Activated naive CD4-positive, alpha-beta T cell (primary cell): ENCODE results near the gene LRRC1.

Experiments used
- DNase-seq, 4 experiments: peaks; one replicate each; lab custom pipeline; 2025; lab: John Stamatoyannopoulos, UW

The LRRC1 gene

DNA sequence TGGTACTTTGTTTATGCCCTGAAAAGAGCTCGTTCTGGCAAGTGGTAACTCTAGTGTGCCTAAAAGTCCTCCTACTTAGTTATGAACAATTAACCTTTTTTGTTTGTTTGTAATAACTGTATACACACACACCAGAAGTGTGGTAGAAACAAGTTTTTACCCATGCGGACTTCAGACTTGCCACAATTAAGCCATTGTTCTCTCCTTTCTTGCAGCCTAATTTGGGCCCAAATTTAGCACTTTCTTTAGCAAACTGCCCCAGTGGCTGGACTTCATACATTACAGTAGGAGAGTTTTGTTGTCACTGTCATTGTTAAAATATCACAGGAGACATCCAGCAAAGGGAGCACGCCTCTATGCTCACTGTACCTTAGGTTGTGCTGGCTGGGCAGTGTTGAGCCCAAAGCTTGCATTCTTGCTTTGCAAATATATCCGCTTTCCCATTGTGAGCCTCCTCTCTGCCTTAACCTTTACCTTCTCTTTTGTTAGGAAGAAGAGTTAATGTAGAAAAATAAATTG, 53.0 kb downstream of the LRRC1 start:
- no peak for DNase-seq

DNA sequence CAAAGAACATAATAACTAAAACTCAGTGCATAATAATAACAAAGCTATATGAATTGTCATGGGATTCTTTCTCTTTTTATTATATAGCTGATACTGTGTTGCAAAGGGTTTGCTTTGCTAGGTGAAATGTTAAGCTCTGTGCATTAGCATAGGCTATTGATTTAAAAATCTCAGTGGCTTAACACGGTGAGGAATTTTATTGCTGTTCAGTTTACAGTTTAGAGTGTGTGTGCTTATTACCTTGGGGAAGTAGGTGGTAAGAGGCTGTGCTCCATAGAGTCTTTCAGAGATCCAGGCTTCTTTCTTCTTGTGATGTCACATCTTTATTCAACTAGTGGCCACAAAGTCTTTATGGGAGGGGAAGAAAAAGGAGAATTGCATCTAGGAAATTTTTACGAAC, 55.7 kb downstream of the LRRC1 start:
- DNase-seq: no peak

DNA sequence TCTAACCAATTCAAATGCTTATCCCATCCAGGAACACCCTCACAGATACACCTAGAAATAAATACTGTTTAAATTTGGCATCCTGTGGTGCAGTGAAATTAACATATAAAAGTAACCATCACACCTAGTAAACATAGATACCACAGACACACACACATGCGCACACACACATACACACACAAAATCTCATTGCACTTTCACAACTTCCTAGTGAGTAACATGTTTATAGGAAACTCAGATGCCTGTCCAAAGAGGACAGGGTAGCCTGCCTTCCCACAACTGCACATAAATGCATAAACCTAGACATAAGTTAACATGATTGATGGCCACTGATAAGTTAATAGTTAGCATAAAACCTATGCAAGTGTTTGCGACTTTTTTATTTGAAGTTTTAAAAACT, 56.8 kb downstream of the LRRC1 start:
- no peak for DNase-seq

DNA sequence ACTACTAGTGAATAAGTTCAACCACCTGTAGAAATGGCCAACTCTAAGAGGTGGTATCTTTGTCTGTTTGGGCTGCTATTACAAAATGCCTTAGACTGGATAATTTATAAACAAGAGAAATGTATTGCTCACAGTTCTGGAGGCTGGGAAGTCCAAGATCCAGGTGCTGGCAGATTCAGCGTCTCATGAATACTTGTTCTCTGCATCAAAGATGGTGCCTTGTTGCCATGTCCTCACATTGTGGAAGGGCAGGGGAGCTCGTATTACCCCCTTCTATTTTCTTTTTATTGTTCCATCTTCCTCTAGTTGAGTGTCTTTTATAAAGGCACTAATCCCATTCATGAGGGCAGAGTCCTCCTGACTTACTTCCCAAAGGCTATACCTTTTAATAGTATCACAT, 58.0 kb downstream of the LRRC1 start:
- DNase-seq: no peak

DNA sequence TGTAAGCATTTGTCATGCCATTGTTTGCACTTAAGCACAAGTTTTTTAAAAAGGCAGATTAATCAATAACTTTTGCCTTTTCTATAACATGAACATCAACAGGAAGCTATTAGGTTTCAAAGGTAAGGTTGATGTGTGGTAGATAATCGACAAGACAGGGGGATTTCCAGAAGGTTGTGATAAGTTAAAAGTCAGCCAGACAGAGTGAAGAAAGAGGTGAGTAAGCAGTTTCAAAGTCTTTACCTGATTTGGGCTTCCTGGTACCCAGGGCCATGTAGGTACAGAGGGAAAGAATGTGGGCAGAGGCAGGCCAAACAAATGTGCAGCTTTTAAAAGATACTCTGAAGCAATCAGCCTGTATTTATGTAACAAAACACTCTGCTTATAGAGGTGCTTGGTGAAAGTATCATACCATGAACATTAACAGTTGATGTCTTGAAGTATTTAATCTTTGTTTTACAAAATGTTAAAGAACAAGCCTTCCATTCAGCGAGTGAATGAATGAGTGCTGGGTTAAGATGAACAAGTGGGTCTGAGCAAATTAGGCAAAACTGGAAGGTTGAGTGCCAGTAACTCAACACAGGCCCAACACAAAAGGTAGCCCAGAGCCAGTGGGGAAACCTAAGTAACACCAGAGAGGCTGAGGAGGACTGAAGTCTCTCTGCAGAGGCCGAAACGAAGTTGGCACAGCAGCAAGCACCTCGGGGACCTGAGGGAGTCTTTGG, 60.2 kb downstream of the LRRC1 start:
- DNase-seq: no peak

DNA sequence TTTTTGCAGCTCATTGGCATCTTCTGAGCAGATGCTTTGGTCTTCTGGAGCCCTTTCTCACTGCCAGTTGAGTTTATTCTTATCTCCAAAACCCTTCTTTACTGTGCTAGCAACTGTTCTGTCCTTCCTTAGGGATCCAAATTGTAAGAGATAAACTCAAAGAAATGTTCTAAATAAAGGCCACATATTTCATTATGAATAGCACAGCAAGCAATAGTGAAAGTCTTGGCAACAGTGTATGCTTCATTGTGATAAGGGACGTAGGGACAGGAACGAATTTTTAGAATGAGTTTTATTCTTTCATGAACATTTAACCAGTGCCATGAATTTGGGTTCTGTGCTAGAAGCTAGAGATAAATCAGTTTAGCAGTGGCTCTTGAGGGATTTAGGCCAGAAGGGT, 61.1 kb downstream of the LRRC1 start:
- DNase-seq: no peak

DNA sequence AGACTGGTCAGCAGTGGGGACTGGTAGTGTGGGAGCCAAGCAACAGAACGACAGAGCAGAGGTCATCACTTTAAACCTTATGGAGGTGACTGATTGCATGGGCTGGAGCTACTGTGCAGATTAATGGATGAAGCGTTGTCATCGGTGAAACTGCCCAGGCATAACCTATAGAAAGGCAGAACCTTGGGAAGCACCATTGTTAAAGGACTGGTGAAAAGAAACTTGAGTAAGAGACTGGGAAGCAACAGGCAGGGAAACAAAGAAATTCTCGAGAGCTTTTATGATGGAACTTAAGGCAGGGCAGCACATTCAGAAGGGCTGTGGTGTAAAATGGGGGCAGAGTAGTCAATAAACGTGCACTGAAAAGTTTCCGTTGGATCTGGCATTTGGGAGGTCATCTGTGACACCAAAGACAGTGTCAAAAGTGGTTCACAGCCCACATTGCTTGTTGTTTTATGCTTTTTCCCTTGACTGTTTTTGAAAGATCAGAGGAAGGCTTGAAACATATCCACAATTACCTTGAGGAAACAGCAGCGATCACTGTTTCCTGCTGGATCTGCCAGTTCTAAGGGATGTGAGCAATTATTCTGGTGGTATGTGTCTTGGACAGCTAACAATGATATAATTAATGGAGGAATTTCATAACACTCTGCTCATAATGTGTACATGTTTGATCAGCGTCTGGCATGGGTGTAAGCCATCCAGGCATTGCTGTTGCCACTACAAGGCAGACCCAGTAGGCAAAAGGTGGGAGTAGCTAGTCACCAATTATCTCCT, 62.7 kb downstream of the LRRC1 start:
- DNase-seq: no peak

DNA sequence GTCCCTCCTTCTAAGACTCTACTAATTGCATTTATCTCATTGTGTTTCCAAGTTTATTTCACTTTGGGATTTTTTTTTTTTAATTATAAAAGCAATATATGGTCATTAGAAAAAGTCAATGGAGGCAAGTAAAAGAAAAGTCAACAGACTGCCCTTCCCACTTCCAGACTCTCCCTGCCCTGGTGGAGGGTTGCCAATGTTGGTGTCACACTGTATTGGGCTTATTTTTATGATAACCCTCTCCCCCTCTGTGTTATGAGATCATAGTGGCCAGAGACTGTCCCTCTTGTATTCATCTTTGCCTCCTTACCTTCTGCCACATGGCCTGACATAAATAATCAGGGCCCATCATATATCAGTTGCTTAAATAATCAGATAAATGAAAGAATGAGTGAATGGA, 63.4 kb downstream of the LRRC1 start:
- no peak for DNase-seq

DNA sequence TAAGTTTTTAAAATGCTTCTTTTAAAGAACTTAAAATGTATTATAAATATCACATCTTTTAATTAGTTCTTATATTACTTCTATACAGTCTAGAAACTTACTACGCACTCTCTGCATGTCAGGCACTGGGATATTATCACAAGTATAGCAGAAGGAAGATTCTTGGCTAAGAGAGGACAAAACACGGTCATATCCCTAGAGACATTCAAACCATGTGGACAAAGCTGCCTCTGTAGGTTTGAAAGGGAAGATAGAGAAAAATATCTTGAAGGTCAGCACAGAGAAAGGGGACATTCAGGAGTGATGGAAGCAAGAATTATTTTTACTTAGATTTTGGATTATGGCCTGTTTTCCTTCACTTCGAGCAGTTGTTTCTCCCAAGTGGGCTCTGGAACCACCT, 64.1 kb downstream of the LRRC1 start:
- DNase-seq: no peak

DNA sequence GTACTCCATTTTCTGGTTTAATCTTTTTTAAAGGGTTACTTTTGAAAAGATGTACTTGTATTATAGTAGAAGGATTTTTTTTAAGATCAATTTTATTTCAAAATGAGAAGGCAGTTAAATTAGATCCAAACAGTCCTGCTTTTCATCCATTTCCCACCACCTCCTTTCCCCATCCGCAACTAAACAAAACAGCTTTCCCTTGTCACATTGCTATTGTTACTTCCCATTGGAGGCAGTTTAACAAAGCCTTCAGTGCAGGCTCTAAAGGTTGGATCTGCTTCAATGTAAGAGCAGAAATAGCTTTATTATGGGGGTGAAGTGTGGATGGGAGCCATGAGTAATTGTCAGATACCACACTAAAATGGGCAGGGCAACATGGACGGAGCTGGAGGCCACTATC, 65.7 kb downstream of the LRRC1 start:
- no peak for DNase-seq

DNA sequence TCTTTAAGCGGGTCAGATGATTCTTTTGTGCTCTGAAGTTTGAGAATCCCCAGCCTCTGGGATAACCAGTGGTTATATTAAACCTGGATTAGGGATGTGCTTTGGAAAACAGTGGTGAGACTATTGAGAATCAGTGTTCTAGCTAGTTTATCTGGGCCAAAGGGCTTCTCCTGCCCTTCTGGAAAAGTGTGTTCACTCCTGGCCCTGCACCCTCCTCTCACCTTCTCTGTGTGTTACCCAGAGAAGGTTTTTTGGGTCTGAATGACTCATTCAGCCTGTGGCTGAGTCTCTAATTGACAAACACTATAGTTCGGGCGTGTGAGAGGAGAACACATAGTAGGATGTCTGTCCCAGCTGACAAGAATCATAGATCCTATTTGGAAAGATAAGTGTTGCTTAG, 66.7 kb downstream of the LRRC1 start:
- DNase-seq: no peak

DNA sequence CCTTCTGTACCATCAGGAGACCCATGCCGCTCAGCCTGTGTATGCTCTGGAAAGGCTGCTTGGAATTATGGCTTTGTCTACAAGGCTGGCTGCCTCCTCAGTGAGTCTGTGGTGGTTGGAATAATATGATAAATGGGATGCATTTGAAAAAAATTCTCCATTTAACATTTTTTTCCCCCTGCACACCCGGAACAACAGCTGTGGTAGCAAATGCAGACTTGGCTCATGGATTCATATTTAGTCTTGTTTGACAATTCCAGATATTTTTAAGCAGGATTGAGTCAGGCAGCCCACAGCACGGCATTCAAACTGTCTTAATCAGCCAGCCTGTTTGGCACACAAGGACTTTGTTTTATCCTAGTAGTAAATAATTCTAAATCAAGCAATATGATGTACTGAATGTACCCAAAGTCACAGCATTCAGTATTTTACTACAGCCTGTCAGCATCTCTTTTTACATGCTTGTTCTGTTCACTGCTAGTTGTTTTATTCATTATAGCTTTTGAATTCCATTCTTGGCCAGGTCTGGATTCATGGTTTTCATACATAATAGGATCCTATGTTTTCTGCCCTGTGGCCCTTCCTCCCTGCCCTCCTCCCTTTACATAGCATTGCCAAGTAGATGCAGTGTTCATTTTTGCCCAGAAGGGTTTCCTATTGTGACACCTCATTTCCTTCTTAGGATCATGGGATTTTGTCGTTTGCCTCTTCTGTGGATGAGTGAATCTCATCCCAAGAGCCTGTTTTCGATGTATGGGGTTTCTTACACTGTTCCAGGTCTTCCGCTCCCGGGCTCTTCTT, 68.1 kb downstream of the LRRC1 start:
- no peak for DNase-seq

DNA sequence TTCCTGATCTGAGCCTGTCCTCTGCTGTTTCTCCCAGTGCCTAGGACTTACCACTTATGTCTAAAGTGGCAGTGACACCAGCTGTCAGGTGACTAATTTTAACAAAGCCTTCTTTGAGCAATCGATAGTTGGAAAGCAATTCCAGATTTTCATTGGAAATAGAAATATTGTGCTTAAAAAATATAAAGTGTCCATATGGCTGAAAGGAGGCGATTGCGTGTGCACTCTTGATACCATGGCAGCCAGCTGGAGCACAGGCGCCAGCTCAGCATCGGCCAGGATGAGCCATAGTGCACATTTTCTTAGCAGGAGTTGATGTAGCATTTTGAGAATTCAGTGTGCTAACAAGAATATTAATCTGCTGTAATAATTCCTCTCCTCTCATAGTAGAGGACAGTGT, 70.0 kb downstream of the LRRC1 start:
- DNase-seq: no peak

DNA sequence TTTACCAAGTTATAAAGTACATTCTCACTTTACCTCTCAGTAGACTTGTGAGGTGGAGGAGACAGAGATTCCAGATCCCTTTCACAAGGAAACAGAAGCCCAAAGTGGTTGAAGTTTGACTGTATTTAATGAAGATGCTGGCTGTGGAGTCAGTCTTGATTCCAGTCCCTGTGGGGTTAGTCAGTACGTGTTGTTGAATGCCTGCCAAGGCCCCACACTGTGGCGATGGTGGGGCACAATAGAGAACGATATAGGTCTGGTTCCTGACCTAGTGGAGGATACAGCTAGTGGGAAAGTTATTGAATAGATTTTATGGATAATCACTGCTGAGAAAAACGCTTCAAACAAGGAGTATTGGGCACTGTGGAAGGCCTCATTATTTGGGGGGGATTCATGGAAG, 71.4 kb downstream of the LRRC1 start:
- no peak for DNase-seq

DNA sequence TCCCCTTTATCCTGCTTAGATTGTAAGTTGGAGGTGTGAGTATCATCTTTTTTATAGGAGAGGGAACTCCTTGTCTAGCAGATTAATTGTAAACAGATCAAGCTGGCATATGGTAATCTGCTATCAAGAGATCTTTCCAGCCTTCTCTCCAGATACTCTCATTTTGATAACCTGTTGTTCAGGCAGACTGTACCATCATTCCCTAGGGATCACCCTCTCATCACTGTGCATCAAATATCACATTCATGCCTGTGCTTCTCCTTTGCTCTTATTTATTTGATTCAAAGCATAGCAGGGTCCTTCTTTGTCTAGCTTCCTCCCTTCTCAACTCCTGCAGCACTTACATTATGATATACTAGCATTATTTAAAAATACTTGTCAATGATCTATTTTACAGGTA, 73.8 kb downstream of the LRRC1 start:
- DNase-seq: no peak

DNA sequence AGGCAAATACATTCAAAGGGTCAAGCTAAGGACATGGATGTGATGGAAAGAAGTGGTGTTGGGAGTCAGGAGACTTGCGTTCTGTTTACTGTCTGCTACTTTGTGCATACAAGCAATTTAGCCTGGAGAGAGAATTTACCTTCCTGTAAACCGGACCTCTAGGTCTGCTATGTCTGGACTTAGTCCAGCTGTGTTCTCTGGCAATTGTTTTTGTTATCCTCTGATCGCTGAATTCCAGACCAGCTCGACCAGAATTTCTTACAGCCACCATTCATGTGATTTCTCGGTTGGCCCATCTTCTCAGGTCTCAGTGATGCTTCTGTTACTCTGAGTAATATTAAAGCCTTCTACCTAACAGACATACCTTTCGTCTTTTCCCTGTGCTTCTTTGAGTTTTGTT, 75.2 kb downstream of the LRRC1 start:
- DNase-seq: no peak

DNA sequence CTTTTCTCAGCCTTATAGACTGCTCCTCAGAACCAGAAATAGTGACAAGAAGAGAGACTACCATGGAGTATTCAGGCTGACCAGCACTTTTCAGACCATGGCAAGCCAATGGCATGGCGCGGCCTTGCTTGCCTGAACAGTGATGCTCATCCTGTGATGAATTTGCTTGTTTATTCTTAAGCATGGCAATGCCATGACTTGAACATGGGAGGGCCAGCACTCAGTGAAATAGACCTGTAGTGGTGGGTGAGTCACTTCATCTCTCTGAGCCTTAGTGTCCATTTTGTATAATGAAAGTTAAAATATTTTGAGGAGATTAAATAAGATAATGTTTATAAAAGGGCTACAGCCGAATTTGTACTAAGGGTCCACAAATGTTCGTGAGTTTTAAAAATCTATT, 79.1 kb downstream of the LRRC1 start:
- no peak for DNase-seq

DNA sequence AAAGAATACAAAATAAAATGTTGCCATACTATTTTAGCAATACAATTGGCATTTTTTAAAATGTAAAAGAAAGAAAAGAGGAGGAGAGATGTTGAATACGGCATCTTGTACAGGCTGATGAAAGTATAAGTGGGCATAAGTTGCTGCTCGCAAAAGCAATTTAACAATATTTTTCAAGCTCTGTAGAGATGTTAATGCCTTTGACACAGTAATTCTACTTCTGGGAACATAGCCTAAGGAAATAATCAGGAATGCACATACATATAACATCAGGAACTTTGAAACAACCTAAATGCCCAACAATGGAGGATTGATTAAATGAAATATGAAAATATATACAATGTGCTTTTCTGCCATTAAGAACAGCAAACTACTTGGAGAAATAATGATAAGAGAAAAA, 80.2 kb downstream of the LRRC1 start:
- no peak for DNase-seq

DNA sequence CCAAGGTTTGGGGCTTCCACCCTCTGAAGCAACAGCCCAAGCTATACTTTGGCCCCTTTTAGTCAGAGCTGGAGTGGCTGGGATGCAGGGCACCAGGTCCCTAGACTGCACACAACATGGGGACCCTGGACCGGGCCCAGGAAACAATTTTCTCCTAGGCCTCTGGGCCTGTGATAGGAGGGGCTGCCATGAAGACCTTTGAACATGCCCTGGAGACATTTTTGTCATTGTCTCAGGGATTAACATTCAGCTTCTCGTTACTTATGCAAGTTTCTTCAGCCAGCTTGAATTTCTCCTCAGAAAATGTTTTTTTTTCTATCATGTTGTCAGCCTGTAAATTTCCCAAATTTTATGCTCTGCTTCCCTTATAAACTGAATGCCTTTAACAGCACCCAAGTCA, 82.3 kb downstream of the LRRC1 start:
- no peak for DNase-seq

DNA sequence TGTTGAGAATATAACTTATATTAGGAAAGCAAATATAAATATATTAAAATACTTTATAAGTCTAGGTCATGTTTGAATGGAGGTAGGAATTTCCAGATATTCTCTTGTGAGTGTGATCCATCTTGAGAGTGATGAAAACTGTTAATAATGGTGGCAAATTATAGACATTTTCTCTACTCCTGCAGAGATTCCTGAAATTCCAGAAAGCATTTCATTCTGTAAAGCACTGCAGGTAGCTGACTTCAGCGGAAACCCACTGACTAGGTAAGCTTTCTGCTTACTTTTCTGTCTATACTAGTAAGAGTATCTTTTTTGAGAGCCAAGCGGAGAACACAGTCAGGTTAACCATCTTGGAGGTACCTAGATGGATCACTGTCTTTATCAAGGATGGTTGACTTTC, 84.0 kb downstream of the LRRC1 start:
- DNase-seq: no peak

DNA sequence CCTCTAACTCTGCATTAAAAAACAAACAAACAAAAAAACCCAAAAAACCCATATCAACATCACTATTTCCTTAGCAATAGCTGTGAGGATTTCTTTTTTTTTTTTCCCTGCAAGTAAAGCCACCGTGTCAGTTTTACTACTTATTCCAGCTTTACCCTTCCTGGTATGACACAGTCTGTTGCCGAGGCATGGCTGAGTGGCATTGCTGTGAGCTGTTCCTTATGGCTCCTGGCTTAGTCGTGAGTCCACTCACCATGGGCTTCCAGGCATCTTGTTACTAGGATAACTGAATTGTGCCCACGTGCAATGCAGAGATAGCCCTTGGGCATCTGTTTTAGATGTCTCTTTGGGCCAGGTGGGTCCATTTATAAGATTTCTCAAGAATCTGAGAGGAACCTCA, 84.8 kb downstream of the LRRC1 start:
- DNase-seq: no peak

DNA sequence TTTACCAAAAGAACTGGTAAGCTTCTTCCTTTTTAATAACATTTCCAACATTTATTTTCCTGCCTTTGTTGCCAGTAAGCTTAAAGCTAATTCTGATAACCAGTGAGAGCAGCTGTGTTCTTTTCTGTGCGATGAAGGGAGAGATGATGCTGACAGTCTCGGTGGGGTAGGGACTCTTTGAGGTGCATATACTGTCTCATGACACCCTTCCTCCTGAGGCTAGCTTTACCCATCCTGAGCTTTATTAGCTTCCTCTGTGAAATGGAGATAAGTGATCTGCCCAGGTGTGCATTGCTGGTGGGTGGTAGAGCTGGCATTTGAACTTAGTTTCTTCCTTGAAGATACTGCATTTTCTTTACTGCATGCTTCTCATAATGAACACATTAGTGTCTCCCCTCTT, 92.5 kb downstream of the LRRC1 start:
- no peak for DNase-seq

DNA sequence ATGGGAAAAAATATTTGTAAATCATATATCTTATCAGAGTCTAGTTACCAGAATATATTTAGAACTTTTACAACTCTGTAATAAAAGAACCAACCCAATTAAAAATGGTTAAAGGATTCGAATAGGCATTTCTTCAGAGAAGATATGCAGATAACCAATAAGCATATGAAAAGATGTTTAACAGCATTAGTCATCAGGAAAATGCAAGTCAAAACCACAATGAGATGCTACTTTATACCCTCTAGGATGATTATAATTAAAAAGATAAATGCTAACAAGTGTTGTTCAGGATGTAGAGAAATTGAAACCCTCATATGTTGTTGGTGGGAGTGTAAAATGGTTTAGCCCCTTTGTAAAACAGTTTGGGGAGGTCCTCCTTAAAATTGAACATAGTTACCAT, 94.1 kb downstream of the LRRC1 start:
- no peak for DNase-seq
